AG04449 (cell line): ENCODE data around the gene FBXO4.

Experiments
- CTCF ChIA-PET: fragments of 350-600 bp; formaldehyde crosslinking; extraction: SDS; loops from one replicate; lab custom pipeline; 2021; ENCODE audit warnings: antibody characterized with exemption; lab: Yijun Ruan, JAX
- POLR2A ChIA-PET: fragments of 400-600, 350-600 bp; formaldehyde crosslinking; extraction: SDS; loops from one replicate; lab custom pipeline; 2020; ENCODE audit warnings: antibody characterized with exemption, inconsistent platforms; lab: Yijun Ruan, JAX
- DNase-seq: peaks from one replicate; pipeline ENCODE4 v3.0.0-alpha.2; 2010; ENCODE audit warnings: low read depth, low spot score
- H3K4me3 ChIP-seq: 2 replicates; pipeline ENCODE4 v1.5.1; 2011; ENCODE audit warnings: low read depth, mild to moderate bottlenecking, control low read depth, low read length
- TF ChIP-seq, protein P1 (sequence below): IDR thresholded peaks from one replicate; pipeline ENCODE4 v1.5.1; 2011; ENCODE audit warnings: mild to moderate bottlenecking, moderate library complexity, low read length, control low read depth, inconsistent platforms; ENCODE audit not compliant: insufficient read depth; ENCODE audit errors: missing control alignments

Gene FBXO4

DNA sequence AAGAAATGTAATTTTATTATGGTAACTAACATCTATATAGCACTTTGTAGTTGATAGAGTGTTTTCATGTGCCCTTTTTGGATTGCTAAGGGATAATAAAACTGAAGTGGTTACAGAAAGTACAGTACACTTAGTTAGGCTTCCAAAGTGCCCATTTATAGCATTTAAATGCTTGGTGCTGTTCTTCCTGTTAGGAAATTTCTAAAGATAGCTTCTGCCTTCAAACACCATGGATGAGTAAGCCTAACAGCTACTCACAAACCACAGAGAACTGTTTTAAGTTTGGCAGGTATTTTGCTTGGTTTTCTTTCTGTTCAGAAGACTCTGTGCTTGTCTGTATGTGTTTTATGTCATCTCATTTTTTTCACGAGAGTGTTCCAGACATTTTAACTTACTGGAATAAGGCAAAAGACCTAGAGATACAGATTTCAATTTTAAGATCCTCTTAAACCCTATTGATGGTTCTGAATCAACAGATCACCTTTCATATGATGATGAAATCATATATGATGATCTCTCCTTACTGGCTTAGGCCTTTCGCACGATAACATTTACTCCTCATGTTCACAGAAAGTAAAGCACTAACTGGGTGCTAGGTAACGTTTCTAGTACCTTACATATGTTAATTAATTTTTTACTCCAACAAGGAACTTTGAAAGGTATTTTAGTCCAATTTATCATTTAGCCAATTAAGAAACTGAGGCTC is 16.6 kb upstream of the FBXO4 start:
- DNase-seq = peak; percentile 63
- ChIA-PET CTCF (interaction anchor here (1.0 to 2.0 kb wide), 3 partner anchors 14 to 52 kb away, joined by 3 to 7 read pairs (median 3); partner anchors contain the start of gene FBXO4), POLR2A (no interaction called here)
- no peak overlapping the region for H3K4me3 ChIP-seq
- TF ChIP-seq, protein P1, sequence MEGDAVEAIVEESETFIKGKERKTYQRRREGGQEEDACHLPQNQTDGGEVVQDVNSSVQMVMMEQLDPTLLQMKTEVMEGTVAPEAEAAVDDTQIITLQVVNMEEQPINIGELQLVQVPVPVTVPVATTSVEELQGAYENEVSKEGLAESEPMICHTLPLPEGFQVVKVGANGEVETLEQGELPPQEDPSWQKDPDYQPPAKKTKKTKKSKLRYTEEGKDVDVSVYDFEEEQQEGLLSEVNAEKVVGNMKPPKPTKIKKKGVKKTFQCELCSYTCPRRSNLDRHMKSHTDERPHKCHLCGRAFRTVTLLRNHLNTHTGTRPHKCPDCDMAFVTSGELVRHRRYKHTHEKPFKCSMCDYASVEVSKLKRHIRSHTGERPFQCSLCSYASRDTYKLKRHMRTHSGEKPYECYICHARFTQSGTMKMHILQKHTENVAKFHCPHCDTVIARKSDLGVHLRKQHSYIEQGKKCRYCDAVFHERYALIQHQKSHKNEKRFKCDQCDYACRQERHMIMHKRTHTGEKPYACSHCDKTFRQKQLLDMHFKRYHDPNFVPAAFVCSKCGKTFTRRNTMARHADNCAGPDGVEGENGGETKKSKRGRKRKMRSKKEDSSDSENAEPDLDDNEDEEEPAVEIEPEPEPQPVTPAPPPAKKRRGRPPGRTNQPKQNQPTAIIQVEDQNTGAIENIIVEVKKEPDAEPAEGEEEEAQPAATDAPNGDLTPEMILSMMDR = no peak

DNA sequence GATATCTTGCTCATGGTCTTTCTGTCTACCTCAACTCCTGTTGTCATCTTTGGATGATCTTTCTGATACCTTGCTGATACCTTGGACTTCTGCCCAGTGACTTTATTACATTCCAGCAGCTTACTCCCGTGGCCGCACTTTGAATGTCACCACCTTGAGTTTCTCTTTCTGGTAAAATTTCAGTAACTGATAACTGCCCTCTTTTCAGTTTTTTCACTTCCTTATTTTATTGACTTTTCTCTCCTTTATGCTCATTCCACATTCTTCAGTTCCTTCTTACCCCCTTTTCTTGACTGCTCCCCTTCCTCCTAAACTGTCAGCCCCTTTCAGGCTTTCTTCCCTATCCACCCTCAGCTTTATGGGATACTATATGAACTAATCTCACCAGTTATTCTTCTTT is 7.0 kb upstream of the FBXO4 start:
- H3K4me3 ChIP-seq = no peak overlapping the region
- CTCF ChIA-PET = no interaction called here
- POLR2A ChIA-PET = interaction anchor here (0.6 kb wide), 1 partner anchor 10 kb away, joined by 3 read pairs; no protein-coding TSS in a partner anchor
- TF ChIP-seq, protein P1 = no peak
- DNase-seq = no peak

DNA sequence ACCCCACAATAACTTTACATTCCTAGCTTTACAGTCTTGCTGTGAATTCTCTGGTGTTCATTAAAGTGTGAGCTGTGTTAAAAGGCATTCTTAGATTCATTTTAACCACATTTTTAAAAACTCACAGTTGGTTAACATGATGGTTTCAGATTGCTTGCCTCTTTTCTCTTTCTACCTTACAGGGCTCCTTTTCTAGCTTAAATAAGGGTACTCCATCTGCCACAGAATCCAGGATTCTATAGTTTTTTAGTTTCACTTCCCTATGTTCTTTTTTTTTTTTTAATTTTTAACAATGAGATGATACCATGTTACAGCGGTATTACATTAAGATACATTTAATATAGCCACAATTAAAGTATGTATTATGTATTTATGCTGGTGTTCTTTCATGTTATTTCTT is 3.9 kb upstream of the FBXO4 start:
- CTCF ChIA-PET = no interaction called here
- POLR2A ChIA-PET = no interaction called here
- H3K4me3 ChIP-seq = no peak overlapping the region
- DNase-seq = no peak
- TF ChIP-seq, protein P1 = no peak

DNA sequence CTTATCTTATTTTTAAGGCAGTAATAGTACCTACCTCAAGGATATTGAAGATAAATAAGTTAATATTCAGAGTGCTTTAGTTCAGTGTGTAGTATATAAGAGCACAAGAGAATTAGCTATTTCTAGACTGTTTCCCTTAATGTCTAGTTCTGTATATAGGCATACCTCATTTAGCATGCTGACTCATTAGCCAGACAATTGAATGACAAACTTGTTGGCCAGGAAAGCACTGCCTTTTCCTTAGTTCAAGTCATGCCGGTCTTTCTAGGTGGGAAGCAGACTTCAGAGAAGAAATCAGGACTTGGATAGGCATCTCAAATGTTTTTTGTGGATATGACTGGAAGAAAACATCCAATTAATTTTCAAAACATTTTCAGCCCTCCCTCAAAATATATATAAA is 3.2 kb upstream of the FBXO4 start:
- no peak for DNase-seq
- no peak overlapping the region for H3K4me3 ChIP-seq
- ChIA-PET POLR2A (no interaction called here), CTCF (interaction anchor here (1.6 kb wide), 1 partner anchor 13 kb away, joined by 3 read pairs; no protein-coding TSS in a partner anchor)
- TF ChIP-seq, protein P1 = no peak

DNA sequence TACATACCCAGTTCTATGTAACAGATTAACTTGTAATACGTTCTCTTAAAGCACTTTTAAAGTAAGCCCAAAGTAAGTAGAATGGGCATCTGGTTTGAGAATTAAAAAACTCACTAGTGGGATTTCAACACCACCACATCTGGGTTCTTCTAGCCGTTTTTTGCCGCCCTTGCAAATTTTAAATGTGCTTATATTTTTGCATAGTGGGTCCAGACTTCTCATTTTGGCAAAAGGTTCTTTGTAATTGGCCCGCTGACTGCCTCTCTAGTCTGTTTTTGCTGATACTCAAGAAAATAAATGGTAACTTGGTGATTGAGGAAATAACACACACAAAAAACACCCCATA is 582 bp upstream of the FBXO4 start:
- peak overlapping the region; percentile 72 for H3K4me3 ChIP-seq
- CTCF ChIA-PET = interaction anchor here (1.0 to 1.5 kb wide), 7 partner anchors 14 to 114 kb away, joined by 3 to 8 read pairs (median 3); no protein-coding TSS in a partner anchor
- POLR2A ChIA-PET = interaction anchor here (1.0 to 1.6 kb wide), 2 partner anchors 20 to 832 kb away, joined by 3 to 15 read pairs; partner anchors contain the start of genes CCDC152 and RIMOC1

DNA sequence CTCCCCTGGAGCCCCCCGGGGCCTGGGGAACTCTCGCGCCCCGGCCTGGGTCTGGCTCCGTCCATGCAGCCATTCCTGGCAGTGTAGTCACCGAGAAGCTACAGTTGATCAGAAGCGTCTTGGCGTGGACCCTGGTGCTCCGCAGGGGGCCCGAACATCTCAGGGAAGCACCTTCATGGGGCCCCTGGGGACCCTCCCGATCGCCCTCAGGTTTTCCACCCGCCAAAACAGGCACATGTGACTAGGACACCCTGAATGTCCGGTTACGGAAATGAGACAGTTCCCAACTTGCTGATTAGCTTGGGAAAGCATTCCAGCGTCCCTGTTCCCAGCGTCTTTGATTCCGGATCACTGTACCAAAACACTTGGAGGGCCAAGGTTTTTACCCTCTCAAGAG is 472 bp downstream of the FBXO4 start:
- no peak for DNase-seq
- H3K4me3 ChIP-seq = peak overlapping the region; percentile 72
- ChIA-PET CTCF (interaction anchor here (0.7 to 1.8 kb wide), 10 partner anchors 9 to 115 kb away, joined by 3 to 8 read pairs (median 3); no protein-coding TSS in a partner anchor), POLR2A (interaction anchor here (0.6 to 1.6 kb wide), 4 partner anchors 21 to 955 kb away, joined by 3 to 15 read pairs (median 3); partner anchors contain the start of genes CCDC152 and RIMOC1)
- TF ChIP-seq, protein P1 = no peak

More for the DNA sequence above, 582 bp upstream of the FBXO4 start:
- TF ChIP-seq, protein P1 = no peak
- DNase-seq = no peak
